HK-2 (cell line): ENCODE measurements around the gene RGS8.

Experiments
- DNase-seq: peaks from one replicate; pipeline ENCODE4 v3.0.0-alpha.2; 2018; ENCODE audit not compliant: unreplicated experiment

The RGS8 gene

GRCh38 chr1:182671750-182672486, 12.5 kb downstream of the RGS8 start:
- no peak for DNase-seq

- DNase-seq, result no peak
These were observed 14.2 kb downstream of the RGS8 start for GRCh38 chr1:182670032-182670749.

GRCh38 chr1:182669266-182669665, 15.1 kb downstream of the RGS8 start:
- no peak for DNase-seq

GRCh38 chr1:182668521-182669054, 15.8 kb downstream of the RGS8 start:
- DNase-seq, result no peak

GRCh38 chr1:182667848-182668505, 16.4 kb downstream of the RGS8 start:
- DNase-seq, result no peak

- DNase-seq, result no peak
These were observed 17.7 kb downstream of the RGS8 start for GRCh38 chr1:182666706-182667105.

- DNase-seq, result no peak
These were observed 20.1 kb downstream of the RGS8 start for GRCh38 chr1:182664296-182664695.

GRCh38 chr1:182662956-182663355, 21.4 kb downstream of the RGS8 start:
- DNase-seq, result no peak

- DNase-seq, result no peak
These were observed 22.1 kb downstream of the RGS8 start for GRCh38 chr1:182662121-182662890.

- DNase-seq, result no peak
These were observed 26.3 kb downstream of the RGS8 start for GRCh38 chr1:182658055-182658454.

- no peak for DNase-seq
These were observed 27.5 kb downstream of the RGS8 start for GRCh38 chr1:182656842-182657397.

- no peak for DNase-seq
These were observed 30.4 kb downstream of the RGS8 start for GRCh38 chr1:182653986-182654385.

GRCh38 chr1:182652933-182653332, 31.5 kb downstream of the RGS8 start:
- DNase-seq, result no peak

- DNase-seq, result no peak
These were observed 33.1 kb downstream of the RGS8 start for GRCh38 chr1:182651339-182651724.

- DNase-seq, result no peak
These were observed 33.6 kb downstream of the RGS8 start for GRCh38 chr1:182650678-182651338.

- DNase-seq, result no peak
These were observed 35.3 kb downstream of the RGS8 start for GRCh38 chr1:182649041-182649440.

- DNase-seq, result no peak
These were observed 37.6 kb downstream of the RGS8 start for GRCh38 chr1:182646739-182647138.

- DNase-seq, result no peak
These were observed 39.5 kb downstream of the RGS8 start for GRCh38 chr1:182644886-182645285.

GRCh38 chr1:182643699-182644098, 40.7 kb downstream of the RGS8 start:
- DNase-seq, result no peak

GRCh38 chr1:182642461-182642860, 41.9 kb downstream of the RGS8 start:
- DNase-seq, result no peak

- no peak for DNase-seq
These were observed 42.8 kb downstream of the RGS8 start for GRCh38 chr1:182641561-182641960.
